Type B pancreatic cell (in vitro differentiated cells): ENCODE measurements around the gene RAD9A. TPM values are rescaled to one million over a fixed set of nuclear protein-coding genes. Genes with fewer than 3 reads are reported as not detected.

Experiments used
- DNase-seq: peaks from one replicate; pipeline ENCODE4 v3.0.0; 2021; ENCODE audit warnings: mixed read lengths; ENCODE audit not compliant: unreplicated experiment; ENCODE audit errors: extremely low spot score
- H3K27ac Mint-ChIP-seq: 2 replicates; pipeline ENCODE4 v1.8.0; 2021; ENCODE audit warnings: mild to moderate bottlenecking, mixed read lengths
- H3K27me3 Mint-ChIP-seq: 2 replicates; pipeline ENCODE4 v1.8.0; 2021; ENCODE audit warnings: mixed read lengths
- H3K36me3 Mint-ChIP-seq: 2 replicates; pipeline ENCODE4 v1.8.0; 2021; ENCODE audit warnings: mixed read lengths
- H3K4me1 Mint-ChIP-seq: one replicate; pipeline ENCODE4 v1.8.0; 2021; ENCODE audit warnings: mixed read lengths; ENCODE audit not compliant: unreplicated experiment
- H3K4me3 Mint-ChIP-seq: 2 replicates; pipeline ENCODE4 v1.8.0; 2021; ENCODE audit warnings: mild to moderate bottlenecking, mixed read lengths
- H3K9me3 Mint-ChIP-seq: 2 replicates; pipeline ENCODE4 v1.8.0; 2021; ENCODE audit warnings: mixed read lengths
- total RNA-seq: library from RNA; stranded (reverse); gene quantifications from 2 replicates; pipeline ENCODE4 v1.2.1, GENCODE V29; 2021; ENCODE audit warnings: low replicate concordance
- TF ChIP-seq, protein P1 (sequence below): fragments of 200-600 bp; sonication (generic); conservative IDR thresholded peaks from 2 replicates; pipeline ENCODE4 v1.5.0; 2021; ENCODE audit warnings: antibody characterized with exemption, mild to moderate bottlenecking

The RAD9A gene
- total RNA-seq, 1 donor from 2014 or later: 41.2 TPM

DNA sequence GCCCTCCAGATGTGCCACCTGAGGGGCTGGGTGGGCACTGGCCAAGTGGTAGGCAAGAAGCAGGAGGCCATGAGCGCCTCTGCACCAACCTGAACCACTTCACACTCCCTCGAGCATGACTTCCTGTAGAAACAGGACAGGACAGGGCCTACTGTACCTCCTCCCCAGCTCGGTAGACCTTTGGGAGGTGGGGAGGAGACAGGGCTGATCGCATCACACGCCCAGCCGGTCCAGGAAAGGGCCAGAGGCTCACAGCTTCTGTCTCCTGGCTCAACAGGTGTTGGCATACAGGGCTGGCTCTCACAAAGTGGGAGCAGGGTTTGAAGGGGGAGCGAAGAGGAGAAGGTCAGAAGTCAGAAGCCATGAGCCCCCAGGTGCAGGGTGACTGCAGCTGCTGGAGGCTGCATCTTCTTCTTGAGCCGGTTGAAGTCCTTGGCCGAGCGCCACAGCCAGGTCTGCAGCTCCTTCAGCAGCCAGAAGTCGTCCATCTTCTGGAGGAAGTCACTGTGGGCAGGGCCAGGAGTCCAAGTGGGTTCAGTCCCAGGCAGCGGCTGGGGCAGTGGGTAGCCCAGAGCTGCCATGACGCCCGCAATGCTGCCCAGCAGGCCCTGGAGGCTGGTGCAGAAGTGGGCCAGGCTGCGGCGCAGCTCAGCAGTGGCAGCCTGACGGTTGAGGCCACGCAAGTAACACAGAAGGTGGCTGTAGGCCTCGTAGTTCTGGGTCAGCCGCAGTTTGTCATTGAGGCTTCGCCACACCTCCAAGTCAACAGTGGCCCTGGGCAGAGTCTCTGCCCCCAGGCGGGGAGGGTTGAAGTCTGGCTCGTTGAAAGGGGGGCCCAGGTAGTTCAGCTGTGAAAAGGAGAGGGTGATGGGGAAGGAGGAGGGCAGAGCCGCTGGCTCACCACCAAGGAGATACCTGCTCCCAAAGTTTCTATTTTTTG is 26.7 kb upstream of the RAD9A start:
- TF ChIP-seq, protein P1, sequence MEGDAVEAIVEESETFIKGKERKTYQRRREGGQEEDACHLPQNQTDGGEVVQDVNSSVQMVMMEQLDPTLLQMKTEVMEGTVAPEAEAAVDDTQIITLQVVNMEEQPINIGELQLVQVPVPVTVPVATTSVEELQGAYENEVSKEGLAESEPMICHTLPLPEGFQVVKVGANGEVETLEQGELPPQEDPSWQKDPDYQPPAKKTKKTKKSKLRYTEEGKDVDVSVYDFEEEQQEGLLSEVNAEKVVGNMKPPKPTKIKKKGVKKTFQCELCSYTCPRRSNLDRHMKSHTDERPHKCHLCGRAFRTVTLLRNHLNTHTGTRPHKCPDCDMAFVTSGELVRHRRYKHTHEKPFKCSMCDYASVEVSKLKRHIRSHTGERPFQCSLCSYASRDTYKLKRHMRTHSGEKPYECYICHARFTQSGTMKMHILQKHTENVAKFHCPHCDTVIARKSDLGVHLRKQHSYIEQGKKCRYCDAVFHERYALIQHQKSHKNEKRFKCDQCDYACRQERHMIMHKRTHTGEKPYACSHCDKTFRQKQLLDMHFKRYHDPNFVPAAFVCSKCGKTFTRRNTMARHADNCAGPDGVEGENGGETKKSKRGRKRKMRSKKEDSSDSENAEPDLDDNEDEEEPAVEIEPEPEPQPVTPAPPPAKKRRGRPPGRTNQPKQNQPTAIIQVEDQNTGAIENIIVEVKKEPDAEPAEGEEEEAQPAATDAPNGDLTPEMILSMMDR: no peak
- H3K36me3 Mint-ChIP-seq: peaks cover 10% of the 10 kb centered on the region
- H3K9me3 Mint-ChIP-seq: no peaks in the 10 kb centered on the region
- H3K27me3 Mint-ChIP-seq: no peaks in the 10 kb centered on the region
- peak overlapping the region; percentile 45 for H3K27ac Mint-ChIP-seq
- H3K4me1 Mint-ChIP-seq: peaks cover 19% of the 10 kb centered on the region
- H3K4me3 Mint-ChIP-seq: peak overlapping the region; percentile 60
- no peak for DNase-seq

DNA sequence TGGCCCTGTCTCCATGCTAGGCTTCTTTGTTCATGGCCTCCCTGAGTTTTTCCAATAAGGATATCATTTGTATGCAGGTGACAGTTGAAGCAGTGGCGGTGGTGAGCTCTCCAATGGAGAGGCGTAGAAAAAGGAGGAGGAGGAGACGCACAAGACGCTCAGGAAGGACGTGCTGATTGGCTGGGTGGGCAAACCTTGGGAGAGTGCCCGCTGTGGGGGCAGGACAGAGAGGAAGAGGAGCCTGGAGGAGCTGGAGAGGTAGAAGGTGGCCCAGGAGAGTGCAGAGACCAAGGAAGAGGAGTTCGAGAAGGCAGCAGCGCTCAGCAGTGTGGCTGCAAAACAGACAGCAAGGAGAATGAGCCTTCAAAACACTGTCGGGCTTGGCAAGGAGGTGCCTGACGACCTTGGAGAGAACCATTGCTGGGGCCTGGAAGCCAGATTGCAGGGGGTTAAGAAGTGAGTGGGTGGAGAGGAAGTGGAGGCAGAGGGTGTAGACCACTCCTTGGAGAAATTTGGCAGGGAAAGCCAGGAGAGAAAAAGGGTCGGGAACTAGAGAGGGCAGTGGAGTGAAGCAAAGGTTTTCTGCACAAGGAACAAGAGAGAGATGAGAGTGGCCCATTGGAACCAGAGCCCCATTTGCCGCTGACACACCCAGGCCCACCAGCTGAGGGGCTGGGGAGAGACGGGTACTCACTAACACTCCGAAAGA is 25.9 kb upstream of the RAD9A start:
- TF ChIP-seq, protein P1: no peak
- Mint-ChIP-seq H3K27me3 (no peaks in the 10 kb centered on the region), H3K4me3 (peak overlapping the region; percentile 60), H3K9me3 (no peaks in the 10 kb centered on the region), H3K4me1 (peaks cover 26% of the 10 kb centered on the region), H3K36me3 (peaks cover 10% of the 10 kb centered on the region), H3K27ac (peak overlapping the region; percentile 45)
- no peak for DNase-seq

DNA sequence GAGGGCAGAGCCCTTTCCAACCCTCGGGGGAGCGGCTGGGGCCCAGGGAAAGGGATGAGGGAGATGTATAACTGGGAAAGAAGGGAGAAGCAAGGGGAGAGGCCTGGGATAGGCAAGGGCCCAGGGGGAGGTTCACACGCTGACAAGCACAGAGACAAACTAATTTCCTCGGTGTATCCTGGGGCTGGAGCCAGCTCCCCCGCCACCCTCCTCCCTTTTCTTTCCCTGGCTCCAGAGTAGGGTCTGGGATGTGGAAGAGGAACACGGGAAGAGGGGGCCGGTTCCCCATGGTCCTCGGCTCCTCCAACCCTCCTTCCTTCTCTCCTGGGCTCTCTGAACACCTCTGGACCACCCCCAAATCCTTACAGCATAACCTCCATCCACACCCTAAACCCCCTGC is 25.2 kb upstream of the RAD9A start:
- Mint-ChIP-seq H3K36me3 (peaks cover 10% of the 10 kb centered on the region), H3K4me3 (no peak overlapping the region), H3K27me3 (peaks cover 4% of the 10 kb centered on the region), H3K27ac (peak overlapping the region; percentile 45), H3K4me1 (peaks cover 32% of the 10 kb centered on the region), H3K9me3 (no peaks in the 10 kb centered on the region)
- TF ChIP-seq, protein P1: no peak
- DNase-seq: no peak

DNA sequence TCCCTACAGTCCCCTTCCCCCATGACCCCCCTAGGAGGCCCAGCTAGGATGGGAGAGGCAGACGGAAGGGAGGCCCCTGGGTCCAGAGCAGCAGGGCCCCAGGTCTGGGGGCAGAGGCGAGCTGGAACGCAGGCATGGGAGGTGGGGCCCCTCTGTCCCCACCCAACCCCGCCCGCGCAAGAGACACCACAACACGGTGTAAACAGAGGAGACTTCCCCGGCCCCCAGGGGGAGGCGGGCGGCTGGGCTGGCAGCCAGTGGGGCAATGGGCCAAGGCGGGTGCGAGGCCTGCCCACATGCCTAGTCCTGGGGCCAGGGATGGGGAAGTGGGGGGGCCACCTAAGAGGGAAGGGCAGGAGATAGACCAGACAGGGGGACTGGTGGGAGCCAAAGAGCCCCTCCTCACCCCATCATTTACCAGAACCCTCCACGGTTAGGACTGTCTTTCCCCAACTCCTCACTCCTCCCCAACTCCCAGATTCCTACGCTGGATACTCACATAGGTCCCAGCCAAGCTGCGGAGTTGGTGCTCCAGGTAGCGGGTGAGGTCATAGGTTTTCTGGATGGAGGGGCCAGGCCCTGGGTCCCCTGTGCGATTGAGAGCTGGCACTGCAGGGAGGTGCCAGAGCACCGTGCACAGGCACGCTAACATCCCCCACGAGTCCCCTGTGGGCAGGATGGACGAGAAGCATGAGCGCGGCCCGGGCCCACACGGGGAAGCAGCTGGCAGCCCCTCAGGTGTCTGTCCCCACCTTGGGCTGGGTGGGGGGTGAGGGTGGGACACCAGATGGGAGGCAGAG is 24.6 kb upstream of the RAD9A start:
- Mint-ChIP-seq H3K4me1 (peaks cover 36% of the 10 kb centered on the region), H3K4me3 (no peak overlapping the region), H3K27me3 (peaks cover 8% of the 10 kb centered on the region), H3K36me3 (peaks cover 10% of the 10 kb centered on the region), H3K9me3 (no peaks in the 10 kb centered on the region), H3K27ac (no peak overlapping the region)
- DNase-seq: no peak
- TF ChIP-seq, protein P1: no peak

DNA sequence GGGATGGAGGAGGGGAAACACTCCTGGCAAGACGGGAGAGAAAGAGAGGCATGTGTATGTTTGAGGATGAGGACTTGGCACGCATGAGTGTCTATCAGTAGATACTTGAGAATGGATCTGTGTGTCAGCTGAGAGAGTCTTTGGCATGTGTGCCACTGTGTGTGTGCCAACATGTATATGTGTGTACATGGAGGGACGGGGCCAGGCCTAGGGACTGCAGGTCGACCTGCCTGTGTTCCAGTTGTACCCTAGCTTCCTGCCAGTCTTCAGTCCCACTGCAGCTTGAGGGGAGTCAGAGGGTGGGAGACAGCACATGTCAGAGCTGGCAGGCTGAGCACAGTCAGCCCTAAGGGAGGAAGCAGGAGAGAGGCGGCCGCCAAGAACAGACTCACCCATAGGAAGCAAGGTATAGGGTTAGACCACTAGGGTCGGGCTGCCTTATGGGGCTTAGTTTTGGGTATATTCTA is 24.0 kb upstream of the RAD9A start:
- H3K36me3 Mint-ChIP-seq: peaks cover 7% of the 10 kb centered on the region
- H3K4me3 Mint-ChIP-seq: peak overlapping the region; percentile 59
- DNase-seq: no peak
- H3K4me1 Mint-ChIP-seq: peaks cover 36% of the 10 kb centered on the region
- TF ChIP-seq, protein P1: no peak
- peak overlapping the region; percentile 12 for H3K27ac Mint-ChIP-seq
- H3K27me3 Mint-ChIP-seq: peaks cover 8% of the 10 kb centered on the region
- H3K9me3 Mint-ChIP-seq: no peaks in the 10 kb centered on the region
